Activated gamma-delta T cell (primary cell): ENCODE measurements around the gene EPM2A.

Experiments
- DNase-seq: peaks from one replicate; lab custom pipeline; 2025; lab: John Stamatoyannopoulos, UW

Gene EPM2A

GRCh38 chr6:145670311-145670710, 65.0 kb downstream of the EPM2A start:
- DNase-seq = no peak

- no peak for DNase-seq
Observed at GRCh38 chr6:145669627-145670034, 65.7 kb downstream of the EPM2A start.

GRCh38 chr6:145668844-145669243, 66.5 kb downstream of the EPM2A start:
- DNase-seq = no peak

- DNase-seq = no peak
Observed at GRCh38 chr6:145660676-145661075, 74.6 kb downstream of the EPM2A start.

- DNase-seq = no peak
Observed at GRCh38 chr6:145656128-145656527, 79.2 kb downstream of the EPM2A start.

GRCh38 chr6:145652572-145652971, 82.7 kb downstream of the EPM2A start:
- DNase-seq = no peak

GRCh38 chr6:145651988-145652387, 83.3 kb downstream of the EPM2A start:
- DNase-seq = no peak

- DNase-seq = no peak
Observed at GRCh38 chr6:145648149-145648548, 87.2 kb downstream of the EPM2A start.

GRCh38 chr6:145647602-145648001, 87.7 kb downstream of the EPM2A start:
- no peak for DNase-seq

- no peak for DNase-seq
Observed at GRCh38 chr6:145643760-145644159, 91.6 kb downstream of the EPM2A start.

GRCh38 chr6:145633981-145634627, 101.2 kb downstream of the EPM2A start:
- no peak for DNase-seq

GRCh38 chr6:145632971-145633370, 102.3 kb downstream of the EPM2A start:
- DNase-seq = no peak

- no peak for DNase-seq
Observed at GRCh38 chr6:145631374-145631773, 103.9 kb downstream of the EPM2A start.

GRCh38 chr6:145630598-145630997, 104.7 kb downstream of the EPM2A start:
- no peak for DNase-seq

GRCh38 chr6:145629478-145629877, 105.8 kb downstream of the EPM2A start:
- DNase-seq = no peak

GRCh38 chr6:145627451-145627850, 107.9 kb downstream of the EPM2A start:
- no peak for DNase-seq

- DNase-seq = no peak
Observed at GRCh38 chr6:145626857-145627256, 108.5 kb downstream of the EPM2A start.

GRCh38 chr6:145623231-145623630, 112.1 kb downstream of the EPM2A start:
- DNase-seq = no peak

GRCh38 chr6:145621776-145622175, 113.5 kb downstream of the EPM2A start:
- no peak for DNase-seq

GRCh38 chr6:145620088-145620487, 115.2 kb downstream of the EPM2A start:
- DNase-seq = no peak

- DNase-seq = no peak
Observed at GRCh38 chr6:145609521-145609920, 125.8 kb downstream of the EPM2A start.

GRCh38 chr6:145608850-145609249, 126.5 kb downstream of the EPM2A start:
- no peak for DNase-seq

- no peak for DNase-seq
Observed at GRCh38 chr6:145603991-145604390, 131.3 kb downstream of the EPM2A start.

- no peak for DNase-seq
Observed at GRCh38 chr6:145603424-145603833, 131.9 kb downstream of the EPM2A start.
